ENCODE measurements around the gene SLC24A5. TPM values are rescaled to one million over a fixed set of nuclear protein-coding genes. Genes with fewer than 3 reads are reported as not detected.

SLC24A5 gene
- total and polyA plus RNA-seq, 8 donors, result 0.13 TPM; not detected in 7

DNA sequence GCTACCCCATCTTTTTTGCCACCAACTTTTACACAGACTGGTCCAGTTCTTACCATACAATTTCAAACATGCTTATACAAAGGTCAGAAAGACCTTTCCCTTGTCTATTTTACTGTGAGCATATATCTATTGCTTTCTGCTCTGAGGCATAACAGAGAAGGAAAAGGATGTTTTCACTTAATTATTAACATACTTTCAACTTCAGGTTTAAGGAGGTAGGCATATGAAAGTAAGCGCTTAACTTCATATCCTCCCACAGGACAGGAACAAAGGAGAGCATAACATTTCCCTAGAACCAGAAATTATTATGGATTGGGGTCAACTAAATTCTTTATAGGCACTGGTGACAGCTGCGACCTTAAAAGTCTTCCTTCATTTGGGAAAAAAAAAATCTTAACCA lies 56.2 kb downstream of the SLC24A5 start:
- no peaks in the 10 kb centered on the region for H3K9me3 ChIP-seq
- DNase-seq, result no peak
- intact Hi-C loops (cut with DNase I; ENCODE audit: low total_unique reads), result no loop called here
- WGBS, 5 donors, result 42 to 67% (median 58%) methylated on average over 2 of the region's 2 CpGs
- peaks cover 0 to 24% (median 13%) of the 10 kb centered on the region in 4 donors for H3K4me1 ChIP-seq
- H3K27ac ChIP-seq, result peak overlapping the region in 4 of 5 donors; percentile 78 to 95 (median 87)
- TF ChIP-seq POLR2AphosphoS5 (IDR thresholded peaks at IDR 0.05), result no peak
- no peak for TF ChIP-seq EP300 (IDR thresholded peaks at IDR 0.05)
- TF ChIP-seq, protein P1, sequence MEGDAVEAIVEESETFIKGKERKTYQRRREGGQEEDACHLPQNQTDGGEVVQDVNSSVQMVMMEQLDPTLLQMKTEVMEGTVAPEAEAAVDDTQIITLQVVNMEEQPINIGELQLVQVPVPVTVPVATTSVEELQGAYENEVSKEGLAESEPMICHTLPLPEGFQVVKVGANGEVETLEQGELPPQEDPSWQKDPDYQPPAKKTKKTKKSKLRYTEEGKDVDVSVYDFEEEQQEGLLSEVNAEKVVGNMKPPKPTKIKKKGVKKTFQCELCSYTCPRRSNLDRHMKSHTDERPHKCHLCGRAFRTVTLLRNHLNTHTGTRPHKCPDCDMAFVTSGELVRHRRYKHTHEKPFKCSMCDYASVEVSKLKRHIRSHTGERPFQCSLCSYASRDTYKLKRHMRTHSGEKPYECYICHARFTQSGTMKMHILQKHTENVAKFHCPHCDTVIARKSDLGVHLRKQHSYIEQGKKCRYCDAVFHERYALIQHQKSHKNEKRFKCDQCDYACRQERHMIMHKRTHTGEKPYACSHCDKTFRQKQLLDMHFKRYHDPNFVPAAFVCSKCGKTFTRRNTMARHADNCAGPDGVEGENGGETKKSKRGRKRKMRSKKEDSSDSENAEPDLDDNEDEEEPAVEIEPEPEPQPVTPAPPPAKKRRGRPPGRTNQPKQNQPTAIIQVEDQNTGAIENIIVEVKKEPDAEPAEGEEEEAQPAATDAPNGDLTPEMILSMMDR (IDR thresholded peaks at IDR 0.05), result no peak
- no peak for TF ChIP-seq POLR2A (IDR thresholded peaks at IDR 0.05)
- H3K4me3 ChIP-seq, result peak overlapping the region; percentile 61 to 76 (median 72)
- H3K27me3 ChIP-seq, result peaks cover 0 to 10% (median 0%) of the 10 kb centered on the region in 3 donors
- H3K36me3 ChIP-seq, result no peaks in the 10 kb centered on the region

DNA sequence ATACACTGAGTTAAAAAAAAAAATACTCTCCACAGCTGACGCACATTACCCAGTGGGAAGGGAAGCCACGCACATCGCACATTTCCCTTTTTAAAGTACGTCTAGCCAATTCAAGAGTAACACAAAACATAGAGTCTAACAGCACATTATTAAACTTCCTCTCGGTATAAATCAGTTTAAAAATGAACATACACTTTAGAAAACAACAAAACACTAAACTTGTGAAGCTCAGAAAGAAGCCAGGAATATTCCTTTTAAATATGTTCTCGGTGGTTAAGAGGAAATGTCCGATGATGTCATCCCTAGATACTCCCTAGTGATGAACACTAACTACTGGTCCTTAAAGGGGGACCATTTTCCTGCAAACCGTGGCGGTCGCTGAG lies 56.6 kb downstream of the SLC24A5 start:
- peak overlapping the region; percentile 69 to 95 (median 83) for H3K27ac ChIP-seq
- no peaks in the 10 kb centered on the region for H3K36me3 ChIP-seq
- H3K4me1 ChIP-seq, result peaks cover 0 to 24% (median 13%) of the 10 kb centered on the region in 4 donors
- peak in 1 of 2 donors; percentile 84 for DNase-seq
- intact Hi-C loops (cut with DNase I; ENCODE audit: low total_unique reads), result no loop called here
- H3K27me3 ChIP-seq, result peaks cover 0 to 10% (median 2%) of the 10 kb centered on the region in 3 donors
- peak overlapping the region; percentile 61 to 76 (median 72) for H3K4me3 ChIP-seq
- H3K9me3 ChIP-seq, result no peaks in the 10 kb centered on the region
- TF ChIP-seq POLR2A (IDR thresholded peaks at IDR 0.05) (no peak), POLR2AphosphoS5 (IDR thresholded peaks at IDR 0.05) (no peak), EP300 (IDR thresholded peaks at IDR 0.05) (no peak)
- TF ChIP-seq, protein P1 (IDR thresholded peaks at IDR 0.05), result no peak
- WGBS, 5 donors, result 1 to 5% (median 1%) methylated on average over 10 of the region's 10 CpGs

DNA sequence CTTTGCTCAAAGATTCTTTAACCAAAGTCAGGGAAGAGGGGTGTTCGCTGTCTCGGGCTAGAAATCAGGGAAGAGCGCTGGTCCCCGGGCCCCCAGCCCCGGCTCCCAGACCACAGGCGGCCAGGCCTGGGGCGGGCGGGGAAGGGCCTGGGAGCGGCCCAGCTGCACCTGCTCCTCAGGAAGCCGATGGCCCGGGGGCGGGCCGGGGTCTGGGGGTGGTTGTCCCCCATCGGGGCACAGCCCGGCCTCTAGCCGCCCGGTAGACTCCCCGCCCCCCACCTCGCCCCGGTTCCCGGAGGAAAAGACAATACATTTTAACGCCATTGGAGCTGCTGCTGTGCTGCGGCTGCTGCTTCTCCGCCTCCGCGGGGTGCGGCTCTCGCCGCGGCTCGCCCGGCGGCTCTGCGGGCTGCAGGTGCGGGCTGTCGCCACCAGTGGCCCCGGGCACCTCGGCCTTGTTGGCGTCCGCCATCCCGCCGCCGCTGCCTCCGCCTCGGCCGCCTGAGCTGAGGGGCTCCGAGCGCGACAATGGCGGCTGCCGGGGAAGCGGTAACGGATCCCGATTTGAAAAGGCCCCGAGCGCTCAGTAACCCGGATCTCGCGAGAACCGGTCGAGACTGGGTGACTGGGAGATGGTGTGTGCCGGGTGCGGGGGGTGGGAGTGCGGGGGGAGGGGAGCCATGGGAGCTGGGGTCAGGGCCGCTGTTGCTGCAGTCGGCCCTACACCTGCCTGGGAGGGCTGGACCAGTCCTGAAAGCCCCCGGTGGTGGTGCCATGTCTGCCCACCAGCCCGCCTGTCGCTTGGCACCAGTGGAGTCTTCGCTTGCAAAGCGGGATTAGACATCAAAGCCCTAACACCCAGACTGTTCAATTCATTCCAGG lies 57.2 kb downstream of the SLC24A5 start, which contains the start of gene MYEF2:
MYEF2 (minus strand) TSS at position 530 of the 882 bp plus-strand sequence; CDS start at position 472, 58 bp downstream.
- intact Hi-C loops (cut with DNase I; ENCODE audit: low total_unique reads), result no loop called here
- no peak for TF ChIP-seq EP300 (IDR thresholded peaks at IDR 0.05)
- peak in 1 of 3 donors; percentile 37 for TF ChIP-seq POLR2AphosphoS5 (IDR thresholded peaks at IDR 0.05)
- no peak for TF ChIP-seq POLR2A (IDR thresholded peaks at IDR 0.05)
- TF ChIP-seq, protein P1 (IDR thresholded peaks at IDR 0.05), result peak in 1 of 7 experiments; percentile 3

DNA sequence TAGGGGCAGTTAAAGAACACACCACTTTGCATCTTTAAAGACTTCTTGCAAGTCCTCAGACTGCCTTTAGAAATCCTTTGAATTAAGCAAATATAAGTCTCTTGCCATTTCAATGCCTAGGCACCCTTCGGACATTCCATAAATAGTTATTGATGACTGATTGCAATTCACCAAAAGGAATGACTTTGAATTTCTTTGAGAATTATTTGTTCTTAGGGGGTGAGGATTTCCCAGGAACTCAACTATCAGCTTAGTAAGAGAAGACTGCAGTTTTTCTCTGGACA lies 57.8 kb downstream of the SLC24A5 start:
- Histone ChIP-seq H3K27me3 (peaks cover 0 to 10% (median 4%) of the 10 kb centered on the region in 3 donors), H3K36me3 (no peaks in the 10 kb centered on the region), H3K9me3 (no peaks in the 10 kb centered on the region), H3K27ac (peak overlapping the region in 3 of 5 donors; percentile 83 to 95 (median 91)), H3K4me1 (peaks cover 0 to 24% (median 13%) of the 10 kb centered on the region in 4 donors), H3K4me3 (peak overlapping the region; percentile 61 to 76 (median 72))
- 80 to 87% (median 85%) methylated on average over 1 of the region's 1 CpG for WGBS, 5 donors
- intact Hi-C loops (cut with DNase I; ENCODE audit: low total_unique reads), result no loop called here
- no peak for DNase-seq
- TF ChIP-seq EP300 (IDR thresholded peaks at IDR 0.05) (no peak), POLR2AphosphoS5 (IDR thresholded peaks at IDR 0.05) (no peak), POLR2A (IDR thresholded peaks at IDR 0.05) (no peak)
- TF ChIP-seq, protein P1 (IDR thresholded peaks at IDR 0.05), result no peak

More for the DNA sequence above, 57.2 kb downstream of the SLC24A5 start, which contains the start of gene MYEF2:
- no peaks in the 10 kb centered on the region for H3K9me3 ChIP-seq
- H3K27me3 ChIP-seq, result peaks cover 0 to 10% (median 4%) of the 10 kb centered on the region in 3 donors
- peaks cover 0 to 24% (median 13%) of the 10 kb centered on the region in 4 donors for H3K4me1 ChIP-seq
- 2 to 5% (median 3%) methylated on average over 18 to 71 of the region's 71 CpGs for WGBS, 5 donors
- peak; percentile 71 to 93 for DNase-seq
- peak within 1 kb of the TSS; percentile 61 to 76 (median 72) for H3K4me3 ChIP-seq
- H3K27ac ChIP-seq, result peak within 1 kb of the TSS; percentile 69 to 95 (median 83)
- no peaks in the 10 kb centered on the region for H3K36me3 ChIP-seq
